BJ (cell line): Measurements from ENCODE around the gene TIMP2. TPM values are rescaled to one million over a fixed set of nuclear protein-coding genes. Genes with fewer than 3 reads are reported as not detected.
"Not testable (repeated sequence)": the region's sequence is repeated elsewhere in the genome, so short reads cannot be mapped to it uniquely, and the experiment has no call there.

Experiments used
- CTCF ChIA-PET: fragments of 350-600 bp; formaldehyde crosslinking; extraction: SDS; loops from one replicate; lab custom pipeline; 2021; ENCODE audit warnings: antibody characterized with exemption, inconsistent platforms; lab: Yijun Ruan, JAX
- POLR2A ChIA-PET: fragments of 300-600 bp; sonication (Branson Sonifier 250); formaldehyde crosslinking; extraction: SDS; loops from one replicate; lab custom pipeline; 2021; ENCODE audit warnings: antibody characterized with exemption; lab: Charles Lee
- DNase-seq: peaks from one replicate; pipeline ENCODE4 v3.0.0-alpha.2; 2011; ENCODE audit warnings: low read depth
- H3K27me3 ChIP-seq: 2 replicates; pipeline ENCODE4 v1.6.0; 2011; ENCODE audit warnings: low read length; ENCODE audit not compliant: control insufficient read depth, insufficient read depth
- H3K36me3 ChIP-seq: 2 replicates; pipeline ENCODE4 v1.5.1; 2011; ENCODE audit warnings: low read length; ENCODE audit not compliant: control insufficient read depth, insufficient read depth
- H3K4me3 ChIP-seq: 2 replicates; pipeline ENCODE4 v1.5.1; 2011; ENCODE audit warnings: low read depth, mild to moderate bottlenecking, control low read depth, low read length
- polyA plus RNA-seq: library from polyadenylated mRNA; depleted of rRNA; stranded (reverse); fragments of >200 nt; gene quantifications from 2 replicates; pipeline ENCODE4 v1.2.3, GENCODE V29; 2011
- TF ChIP-seq, protein P1 (sequence below): IDR thresholded peaks from 2 replicates; pipeline ENCODE4 v1.5.1; 2011; ENCODE audit warnings: low read depth, mild to moderate bottlenecking, control low read depth, inconsistent platforms, low read length, moderate library complexity; ENCODE audit not compliant: insufficient read depth

Gene TIMP2
- polyA plus RNA-seq, 1 experiment = 361 TPM

DNA sequence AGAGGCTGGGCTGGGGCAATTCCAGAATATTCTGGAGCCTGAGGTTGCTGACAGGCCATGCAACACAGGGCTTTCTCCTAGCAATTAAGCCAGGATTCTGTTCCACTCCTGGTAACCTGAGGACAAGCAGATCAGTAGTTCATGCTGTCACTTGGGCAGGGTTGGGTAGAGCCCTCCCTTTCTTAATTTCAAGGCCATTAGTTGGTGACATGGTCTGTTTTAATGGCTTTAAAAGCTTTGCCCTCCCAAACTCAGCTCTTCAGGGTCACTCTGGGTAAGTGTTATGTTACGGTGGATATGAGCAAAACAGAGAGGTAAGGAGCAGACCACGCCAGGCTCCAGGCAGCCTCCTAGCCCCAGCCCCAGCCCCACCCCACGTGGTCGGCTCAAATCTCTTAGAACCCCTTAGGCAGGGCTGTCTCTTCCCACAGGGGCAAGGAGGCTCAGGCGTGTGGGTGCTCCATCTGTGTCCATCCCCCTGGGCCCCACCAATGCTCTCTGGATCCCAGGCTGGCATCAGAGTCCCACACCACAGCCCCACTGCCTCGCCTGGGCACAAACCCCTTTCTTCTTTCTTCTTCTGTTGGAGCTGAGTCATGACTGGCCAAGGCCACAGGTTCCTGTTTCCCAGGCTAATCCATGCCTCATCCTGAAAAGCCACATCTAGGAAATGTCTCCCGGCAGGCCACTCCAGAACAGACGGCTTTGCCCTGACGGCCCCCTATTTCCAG lies 49.7 kb downstream of the TIMP2 start:
- no peak overlapping the region for H3K4me3 ChIP-seq
- H3K27me3 ChIP-seq = no peaks in the 10 kb centered on the region
- ChIA-PET POLR2A (interaction anchor here (0.6 to 0.7 kb wide), 2 partner anchors 8 to 44 kb away, joined by 3 to 19 read pairs; no protein-coding TSS in a partner anchor), CTCF (interaction anchor here (0.7 to 1.2 kb wide), 2 partner anchors 10 to 89 kb away, joined by 3 to 4 read pairs; no protein-coding TSS in a partner anchor)
- H3K36me3 ChIP-seq = peaks cover 14% of the 10 kb centered on the region
- TF ChIP-seq, protein P1, sequence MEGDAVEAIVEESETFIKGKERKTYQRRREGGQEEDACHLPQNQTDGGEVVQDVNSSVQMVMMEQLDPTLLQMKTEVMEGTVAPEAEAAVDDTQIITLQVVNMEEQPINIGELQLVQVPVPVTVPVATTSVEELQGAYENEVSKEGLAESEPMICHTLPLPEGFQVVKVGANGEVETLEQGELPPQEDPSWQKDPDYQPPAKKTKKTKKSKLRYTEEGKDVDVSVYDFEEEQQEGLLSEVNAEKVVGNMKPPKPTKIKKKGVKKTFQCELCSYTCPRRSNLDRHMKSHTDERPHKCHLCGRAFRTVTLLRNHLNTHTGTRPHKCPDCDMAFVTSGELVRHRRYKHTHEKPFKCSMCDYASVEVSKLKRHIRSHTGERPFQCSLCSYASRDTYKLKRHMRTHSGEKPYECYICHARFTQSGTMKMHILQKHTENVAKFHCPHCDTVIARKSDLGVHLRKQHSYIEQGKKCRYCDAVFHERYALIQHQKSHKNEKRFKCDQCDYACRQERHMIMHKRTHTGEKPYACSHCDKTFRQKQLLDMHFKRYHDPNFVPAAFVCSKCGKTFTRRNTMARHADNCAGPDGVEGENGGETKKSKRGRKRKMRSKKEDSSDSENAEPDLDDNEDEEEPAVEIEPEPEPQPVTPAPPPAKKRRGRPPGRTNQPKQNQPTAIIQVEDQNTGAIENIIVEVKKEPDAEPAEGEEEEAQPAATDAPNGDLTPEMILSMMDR = no peak
- DNase-seq = no peak

GRCh38 chr17:78873519-78874340 lies 51.5 kb downstream of the TIMP2 start:
- Histone ChIP-seq H3K36me3 (peaks cover 16% of the 10 kb centered on the region), H3K4me3 (no peak overlapping the region), H3K27me3 (no peaks in the 10 kb centered on the region)
- ChIA-PET CTCF (interaction anchor here (1.3 to 2.3 kb wide), 2 partner anchors 8 to 98 kb away, joined by 4 to 9 read pairs; no protein-coding TSS in a partner anchor), POLR2A (no interaction called here)
- TF ChIP-seq, protein P1 = no peak
- DNase-seq = no peak

GRCh38 chr17:78872486-78872885 lies 52.7 kb downstream of the TIMP2 start:
- CTCF ChIA-PET = interaction anchor here (2.3 kb wide), 1 partner anchor 99 kb away, joined by 9 read pairs; no protein-coding TSS in a partner anchor
- POLR2A ChIA-PET = no interaction called here
- TF ChIP-seq, protein P1 = no peak
- no peaks in the 10 kb centered on the region for H3K27me3 ChIP-seq
- H3K36me3 ChIP-seq = peaks cover 17% of the 10 kb centered on the region
- DNase-seq = no peak
- no peak overlapping the region for H3K4me3 ChIP-seq

DNA sequence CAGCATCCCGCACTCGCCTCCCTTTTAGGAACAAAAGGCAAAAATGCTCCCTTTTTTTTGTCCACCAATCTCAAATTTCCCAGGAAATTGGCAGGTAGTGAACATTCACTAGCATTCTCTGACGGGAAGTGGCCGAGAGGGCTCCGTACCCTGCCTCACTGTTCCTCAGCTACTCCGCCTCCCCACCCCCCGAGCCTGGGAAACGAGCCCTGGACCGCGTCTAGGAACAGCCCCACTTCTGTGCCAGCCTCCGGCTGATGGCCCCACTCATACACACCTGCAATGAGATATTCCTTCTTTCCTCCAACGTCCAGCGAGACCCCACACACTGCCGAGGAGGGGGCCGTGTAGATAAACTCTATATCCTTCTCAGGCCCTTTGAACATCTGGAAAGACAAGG lies 54.6 kb downstream of the TIMP2 start:
- TF ChIP-seq, protein P1 = no peak
- no peak for DNase-seq
- Histone ChIP-seq H3K36me3 (peaks cover 18% of the 10 kb centered on the region), H3K4me3 (no peak overlapping the region), H3K27me3 (no peaks in the 10 kb centered on the region)
- ChIA-PET POLR2A (no interaction called here), CTCF (no interaction called here)

DNA sequence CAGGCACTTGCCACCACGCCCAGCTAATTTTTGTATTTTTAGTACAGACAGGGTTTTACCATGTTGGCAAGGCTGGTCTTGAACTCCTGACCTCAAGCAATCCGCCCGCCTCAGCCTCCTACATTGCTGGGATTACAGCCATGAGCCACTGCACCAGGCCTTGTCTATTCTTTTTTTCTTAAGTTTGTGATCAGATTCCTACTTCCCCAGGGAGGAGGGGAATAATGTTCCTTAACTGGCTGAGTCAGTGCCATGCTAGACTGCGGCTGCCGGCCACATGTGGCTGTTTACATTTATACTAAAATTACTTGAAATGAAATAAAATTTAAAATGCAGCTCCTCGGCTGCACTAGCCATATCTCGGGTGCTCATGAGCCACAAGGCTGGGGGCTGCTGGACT lies 56.8 kb downstream of the TIMP2 start:
- Histone ChIP-seq H3K36me3 (peaks cover 18% of the 10 kb centered on the region), H3K4me3 (no peak overlapping the region), H3K27me3 (no peaks in the 10 kb centered on the region)
- CTCF ChIA-PET = interaction anchor here (0.7 to 4.6 kb wide), 5 partner anchors 15 to 524 kb away, joined by 3 to 63 read pairs (median 3); no protein-coding TSS in a partner anchor
- peak; percentile 52 for DNase-seq
- POLR2A ChIA-PET = interaction anchor here (0.6 kb wide), 1 partner anchor 56 kb away, joined by 4 read pairs; no protein-coding TSS in a partner anchor
- TF ChIP-seq, protein P1 = no peak

DNA sequence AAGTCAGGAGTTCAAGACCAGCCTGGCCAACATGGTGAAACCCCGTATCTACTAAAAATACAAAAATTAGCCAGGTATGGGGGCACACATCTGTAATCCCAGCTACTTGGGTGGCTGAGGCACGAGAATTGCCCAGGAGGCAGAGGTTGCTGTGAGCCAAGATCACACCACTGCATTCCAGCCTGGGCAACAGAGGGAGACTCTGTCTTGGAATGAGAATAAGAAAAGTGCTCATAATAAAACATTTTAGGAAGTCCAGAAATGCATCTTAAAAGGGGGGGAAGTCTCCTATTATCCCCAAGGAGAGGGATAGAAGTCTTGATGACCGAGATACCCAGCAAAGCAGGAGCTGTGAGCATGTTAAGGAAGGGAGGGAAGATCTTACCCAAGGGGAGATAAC lies 58.1 kb downstream of the TIMP2 start:
- DNase-seq, POLR2A ChIA-PET, H3K4me3 ChIP-seq, H3K27me3 ChIP-seq: not testable (repeated sequence)
- CTCF ChIA-PET = interaction anchor here (1.0 to 4.6 kb wide), 5 partner anchors 11 to 108 kb away, joined by 4 to 63 read pairs (median 11); no protein-coding TSS in a partner anchor
- peaks cover 14% of the 10 kb centered on the region for H3K36me3 ChIP-seq
